Measurements from ENCODE around the gene RBM6. TPM values are rescaled to one million over a fixed set of nuclear protein-coding genes. Genes with fewer than 3 reads are reported as not detected.

The RBM6 gene
- total and polyA plus RNA-seq, 4 experiments from 2014 or later: 17.9 to 194 (median 118) TPM

- intact Hi-C loops (cut with micrococcal nuclease): loop anchor here (5.0 kb wide), 1 partner anchor 71 kb away; no protein-coding TSS in a partner anchor
- ChIA-PET POLR2A (ENCODE audit: partially characterized antibody) (interaction anchor here (1.1 to 1.2 kb wide), 2 partner anchors 21 to 105 kb away, joined by 3 to 5 read pairs; partner anchors contain the start of genes INKA1 and MON1A), CTCF (ENCODE audit: partially characterized antibody) (interaction anchor here (1.2 kb wide), 1 partner anchor 9 kb away, joined by 4 read pairs; no protein-coding TSS in a partner anchor)
- Mint-ChIP-seq H3K27me3 (no peaks in the 10 kb centered on the region), H3K4me1 (peaks cover 16 to 34% (median 24%) of the 10 kb centered on the region in 4 donors), H3K4me3 (no peak overlapping the region), H3K9me3 (no peaks in the 10 kb centered on the region), H3K27ac (no peak overlapping the region), H3K36me3 (peaks cover 27 to 34% of the 10 kb centered on the region in 2 donors)
- Histone ChIP-seq H3K4me1 (ENCODE audit: insufficient read depth, low read length) (peaks cover 32% of the 10 kb centered on the region), H3K36me3 (ENCODE audit: insufficient read depth, low read length) (peaks cover 17% of the 10 kb centered on the region), H3K27me3 (ENCODE audit: insufficient read depth, low read length) (no peaks in the 10 kb centered on the region), H3K27ac (ENCODE audit: low read depth, low read length) (no peak overlapping the region), H3K4me3 (ENCODE audit: low read length in 2 of 2) (no peak overlapping the region), H3K9me3 (ENCODE audit: control insufficient read depth in 1 of 2, low read length in 2 of 2) (no peaks in the 10 kb centered on the region)
- DNase-seq: no peak
These were observed 31.4 kb upstream of the RBM6 start for GRCh38 chr3:49908373-49909199.

- Histone ChIP-seq H3K9me3 (ENCODE audit: control insufficient read depth in 1 of 2, low read length in 2 of 2) (no peaks in the 10 kb centered on the region), H3K4me1 (ENCODE audit: insufficient read depth, low read length) (peaks cover 14% of the 10 kb centered on the region), H3K4me3 (ENCODE audit: low read length in 2 of 2) (no peak overlapping the region), H3K36me3 (ENCODE audit: insufficient read depth, low read length) (peaks cover 17% of the 10 kb centered on the region), H3K27ac (ENCODE audit: low read depth, low read length) (no peak overlapping the region), H3K27me3 (ENCODE audit: insufficient read depth, low read length) (no peaks in the 10 kb centered on the region)
- Mint-ChIP-seq H3K4me3 (no peak overlapping the region), H3K36me3 (peaks cover 27 to 34% of the 10 kb centered on the region in 2 donors), H3K4me1 (peaks cover 13 to 18% (median 16%) of the 10 kb centered on the region in 4 donors), H3K27ac (peak overlapping the region in 1 of 7 donors; percentile 30), H3K9me3 (no peaks in the 10 kb centered on the region), H3K27me3 (no peaks in the 10 kb centered on the region)
- intact Hi-C loops (cut with micrococcal nuclease): no loop called here
- ChIA-PET CTCF (ENCODE audit: partially characterized antibody) (no interaction called here), POLR2A (ENCODE audit: partially characterized antibody) (no interaction called here)
- no peak for DNase-seq
These were observed 29.4 kb upstream of the RBM6 start for GRCh38 chr3:49910409-49911123.

- H3K9me3 ChIP-seq (ENCODE audit: control insufficient read depth in 1 of 2, low read length in 2 of 2): no peaks in the 10 kb centered on the region
- H3K4me3 ChIP-seq (ENCODE audit: low read length in 2 of 2): no peak overlapping the region
- peaks cover 27 to 35% of the 10 kb centered on the region in 2 donors for H3K36me3 Mint-ChIP-seq
- H3K27ac ChIP-seq (ENCODE audit: low read depth, low read length): no peak overlapping the region
- H3K4me1 ChIP-seq (ENCODE audit: insufficient read depth, low read length): peaks cover 9% of the 10 kb centered on the region
- ChIA-PET CTCF (ENCODE audit: partially characterized antibody) (no interaction called here), POLR2A (ENCODE audit: partially characterized antibody) (no interaction called here)
- DNase-seq: no peak
- H3K9me3 Mint-ChIP-seq: no peaks in the 10 kb centered on the region
- no peaks in the 10 kb centered on the region for H3K27me3 Mint-ChIP-seq
- H3K36me3 ChIP-seq (ENCODE audit: insufficient read depth, low read length): peaks cover 17% of the 10 kb centered on the region
- no peak overlapping the region for H3K4me3 Mint-ChIP-seq
- H3K27ac Mint-ChIP-seq: peak overlapping the region in 1 of 7 donors; percentile 30
- H3K27me3 ChIP-seq (ENCODE audit: insufficient read depth, low read length): no peaks in the 10 kb centered on the region
- H3K4me1 Mint-ChIP-seq: peaks cover 8 to 13% (median 11%) of the 10 kb centered on the region in 4 donors
- intact Hi-C loops (cut with micrococcal nuclease): no loop called here
These were observed 28.9 kb upstream of the RBM6 start for GRCh38 chr3:49911124-49911420.

- Histone ChIP-seq H3K27ac (ENCODE audit: low read depth, low read length) (no peak overlapping the region), H3K9me3 (ENCODE audit: control insufficient read depth in 1 of 2, low read length in 2 of 2) (no peaks in the 10 kb centered on the region), H3K4me1 (ENCODE audit: insufficient read depth, low read length) (peaks cover 3% of the 10 kb centered on the region), H3K36me3 (ENCODE audit: insufficient read depth, low read length) (peaks cover 17% of the 10 kb centered on the region), H3K4me3 (ENCODE audit: low read length in 2 of 2) (no peak overlapping the region), H3K27me3 (ENCODE audit: insufficient read depth, low read length) (no peaks in the 10 kb centered on the region)
- ChIA-PET CTCF (ENCODE audit: partially characterized antibody) (no interaction called here), POLR2A (ENCODE audit: partially characterized antibody) (no interaction called here)
- Mint-ChIP-seq H3K27me3 (no peaks in the 10 kb centered on the region), H3K4me3 (no peak overlapping the region), H3K4me1 (peaks cover 5 to 12% (median 8%) of the 10 kb centered on the region in 4 donors), H3K27ac (no peak overlapping the region), H3K9me3 (no peaks in the 10 kb centered on the region), H3K36me3 (peaks cover 27 to 39% of the 10 kb centered on the region in 2 donors)
- no peak for DNase-seq
- intact Hi-C loops (cut with micrococcal nuclease): no loop called here
These were observed 28.3 kb upstream of the RBM6 start for GRCh38 chr3:49911611-49912010.

- Mint-ChIP-seq H3K27ac (no peak overlapping the region), H3K36me3 (peaks cover 30 to 39% of the 10 kb centered on the region in 2 donors), H3K27me3 (no peaks in the 10 kb centered on the region), H3K4me3 (no peak overlapping the region), H3K4me1 (peaks cover 3 to 5% (median 4%) of the 10 kb centered on the region in 4 donors), H3K9me3 (no peaks in the 10 kb centered on the region)
- CTCF ChIA-PET (ENCODE audit: partially characterized antibody): no interaction called here
- Histone ChIP-seq H3K9me3 (ENCODE audit: control insufficient read depth in 1 of 2, low read length in 2 of 2) (no peaks in the 10 kb centered on the region), H3K27ac (ENCODE audit: low read depth, low read length) (no peak overlapping the region), H3K27me3 (ENCODE audit: insufficient read depth, low read length) (no peaks in the 10 kb centered on the region), H3K36me3 (ENCODE audit: insufficient read depth, low read length) (peaks cover 17% of the 10 kb centered on the region), H3K4me1 (ENCODE audit: insufficient read depth, low read length) (no peaks in the 10 kb centered on the region), H3K4me3 (ENCODE audit: low read length in 2 of 2) (no peak overlapping the region)
- POLR2A ChIA-PET (ENCODE audit: partially characterized antibody): no interaction called here
- intact Hi-C loops (cut with micrococcal nuclease): no loop called here
- no peak for DNase-seq
These were observed 27.1 kb upstream of the RBM6 start for GRCh38 chr3:49912881-49913281.

- intact Hi-C loops (cut with micrococcal nuclease): no loop called here
- H3K4me1 ChIP-seq (ENCODE audit: insufficient read depth, low read length): no peaks in the 10 kb centered on the region
- POLR2A ChIA-PET (ENCODE audit: partially characterized antibody): no interaction called here
- peak overlapping the region in 1 of 7 donors; percentile 30 for H3K27ac Mint-ChIP-seq
- no peak overlapping the region for H3K27ac ChIP-seq (ENCODE audit: low read depth, low read length)
- H3K27me3 Mint-ChIP-seq: no peaks in the 10 kb centered on the region
- no peaks in the 10 kb centered on the region for H3K9me3 ChIP-seq (ENCODE audit: control insufficient read depth in 1 of 2, low read length in 2 of 2)
- peaks cover 3 to 5% (median 5%) of the 10 kb centered on the region in 4 donors for H3K4me1 Mint-ChIP-seq
- no peak for DNase-seq
- CTCF ChIA-PET (ENCODE audit: partially characterized antibody): no interaction called here
- no peaks in the 10 kb centered on the region for H3K27me3 ChIP-seq (ENCODE audit: insufficient read depth, low read length)
- no peak overlapping the region for H3K4me3 Mint-ChIP-seq
- peaks cover 31 to 34% of the 10 kb centered on the region in 2 donors for H3K36me3 Mint-ChIP-seq
- no peaks in the 10 kb centered on the region for H3K9me3 Mint-ChIP-seq
- H3K36me3 ChIP-seq (ENCODE audit: insufficient read depth, low read length): peaks cover 10% of the 10 kb centered on the region
- H3K4me3 ChIP-seq (ENCODE audit: low read length in 2 of 2): no peak overlapping the region
These were observed 25.0 kb upstream of the RBM6 start for GRCh38 chr3:49914906-49915305.

- Histone ChIP-seq H3K27ac (ENCODE audit: low read depth, low read length) (no peak overlapping the region), H3K4me3 (ENCODE audit: low read length in 2 of 2) (no peak overlapping the region), H3K36me3 (ENCODE audit: insufficient read depth, low read length) (peaks cover 6% of the 10 kb centered on the region), H3K9me3 (ENCODE audit: control insufficient read depth in 1 of 2, low read length in 2 of 2) (no peaks in the 10 kb centered on the region), H3K27me3 (ENCODE audit: insufficient read depth, low read length) (no peaks in the 10 kb centered on the region), H3K4me1 (ENCODE audit: insufficient read depth, low read length) (no peaks in the 10 kb centered on the region)
- Mint-ChIP-seq H3K27ac (no peak overlapping the region), H3K36me3 (peaks cover 19 to 25% of the 10 kb centered on the region in 2 donors), H3K4me3 (no peak overlapping the region), H3K4me1 (peaks cover 3 to 6% (median 5%) of the 10 kb centered on the region in 4 donors), H3K27me3 (no peaks in the 10 kb centered on the region), H3K9me3 (no peaks in the 10 kb centered on the region)
- DNase-seq: no peak
- intact Hi-C loops (cut with micrococcal nuclease): no loop called here
- CTCF ChIA-PET (ENCODE audit: partially characterized antibody): interaction anchor here (1.5 kb wide), 1 partner anchor 10 kb away, joined by 4 read pairs; no protein-coding TSS in a partner anchor
- POLR2A ChIA-PET (ENCODE audit: partially characterized antibody): interaction anchor here (0.5 kb wide), 1 partner anchor 20 kb away, joined by 3 read pairs; no protein-coding TSS in a partner anchor
These were observed 23.3 kb upstream of the RBM6 start for GRCh38 chr3:49916686-49917085.

Measured in CD4-positive, alpha-beta memory T cell (primary cell).